ENCODE results near the gene TNFRSF13B. TPM values are rescaled to one million over a fixed set of nuclear protein-coding genes. Genes with fewer than 3 reads are reported as not detected.

The TNFRSF13B gene
- total RNA-seq, 2 donors from 2014 or later: 0.97 to 1.6 TPM

DNA sequence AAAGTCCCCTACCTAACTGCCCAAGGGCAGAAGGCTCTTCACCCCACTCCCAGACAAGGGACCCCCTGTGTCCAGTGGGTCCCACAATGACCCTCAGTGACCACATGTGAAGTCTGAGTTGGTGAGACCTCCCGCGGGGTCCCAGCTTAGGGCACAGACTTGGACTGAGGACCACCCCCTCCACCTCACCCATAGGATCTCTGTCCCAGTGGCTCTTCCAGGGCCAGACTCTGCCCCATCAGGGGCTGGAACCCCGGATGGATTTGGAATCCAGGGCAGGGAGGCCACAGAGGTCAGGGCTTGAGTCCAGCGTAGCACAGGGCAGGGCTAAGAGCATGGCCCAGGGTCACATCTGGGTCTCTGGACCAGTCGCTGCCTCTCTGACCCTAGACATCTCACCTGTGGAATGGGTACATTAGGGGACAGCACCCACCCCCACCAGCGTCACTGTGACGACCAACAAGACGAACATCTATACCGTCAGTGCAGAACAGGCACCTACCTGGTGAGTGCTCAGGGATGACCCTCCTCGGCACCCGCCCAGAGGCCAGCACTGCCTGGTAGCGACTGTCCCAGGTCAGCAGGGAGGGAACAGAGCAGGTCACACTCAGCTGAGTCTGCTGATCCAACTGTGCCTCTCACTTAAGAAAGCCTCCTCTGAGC is 37.7 kb downstream of the TNFRSF13B start:
- WGBS, 2 experiments (ENCODE audit: insufficient coverage in 1 of 2, insufficient read length in 1 of 2): 92 to 95% methylated on average over 7 to 12 of the region's 12 CpGs
- H3K9me3 Mint-ChIP-seq: no peaks in the 10 kb centered on the region
- H3K9ac ChIP-seq (ENCODE audit: extremely low read depth, low read length, poor library complexity, severe bottlenecking): no peak overlapping the region
- peaks cover 24% of the 10 kb centered on the region for H3K4me1 Mint-ChIP-seq
- H3K27ac Mint-ChIP-seq: no peak overlapping the region
- no peaks in the 10 kb centered on the region for H3K36me3 ChIP-seq (ENCODE audit: control insufficient read depth, insufficient read depth, low read length)
- H3K27me3 ChIP-seq (ENCODE audit: control insufficient read depth, insufficient read depth, low read length, poor library complexity, severe bottlenecking): no peaks in the 10 kb centered on the region
- no peak overlapping the region for H3K4me3 ChIP-seq (ENCODE audit: low read length)
- no peak overlapping the region for H3K4me3 Mint-ChIP-seq
- peak; percentile 41 for DNase-seq
- no peaks in the 10 kb centered on the region for H3K9me3 ChIP-seq (ENCODE audit: control insufficient read depth, low read length)
- no peak overlapping the region for H3K27ac ChIP-seq (ENCODE audit: low read depth, low read length)
- H3K36me3 Mint-ChIP-seq (ENCODE audit: low read depth): no peaks in the 10 kb centered on the region
- TF ChIP-seq, protein P1, sequence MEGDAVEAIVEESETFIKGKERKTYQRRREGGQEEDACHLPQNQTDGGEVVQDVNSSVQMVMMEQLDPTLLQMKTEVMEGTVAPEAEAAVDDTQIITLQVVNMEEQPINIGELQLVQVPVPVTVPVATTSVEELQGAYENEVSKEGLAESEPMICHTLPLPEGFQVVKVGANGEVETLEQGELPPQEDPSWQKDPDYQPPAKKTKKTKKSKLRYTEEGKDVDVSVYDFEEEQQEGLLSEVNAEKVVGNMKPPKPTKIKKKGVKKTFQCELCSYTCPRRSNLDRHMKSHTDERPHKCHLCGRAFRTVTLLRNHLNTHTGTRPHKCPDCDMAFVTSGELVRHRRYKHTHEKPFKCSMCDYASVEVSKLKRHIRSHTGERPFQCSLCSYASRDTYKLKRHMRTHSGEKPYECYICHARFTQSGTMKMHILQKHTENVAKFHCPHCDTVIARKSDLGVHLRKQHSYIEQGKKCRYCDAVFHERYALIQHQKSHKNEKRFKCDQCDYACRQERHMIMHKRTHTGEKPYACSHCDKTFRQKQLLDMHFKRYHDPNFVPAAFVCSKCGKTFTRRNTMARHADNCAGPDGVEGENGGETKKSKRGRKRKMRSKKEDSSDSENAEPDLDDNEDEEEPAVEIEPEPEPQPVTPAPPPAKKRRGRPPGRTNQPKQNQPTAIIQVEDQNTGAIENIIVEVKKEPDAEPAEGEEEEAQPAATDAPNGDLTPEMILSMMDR (conservative IDR thresholded peaks at IDR 0.05): no peak
- H3K27me3 Mint-ChIP-seq (ENCODE audit: insufficient read depth): no peaks in the 10 kb centered on the region
- H3K4me1 ChIP-seq (ENCODE audit: control insufficient read depth, insufficient read depth, low read length): peaks cover 3% of the 10 kb centered on the region

DNA sequence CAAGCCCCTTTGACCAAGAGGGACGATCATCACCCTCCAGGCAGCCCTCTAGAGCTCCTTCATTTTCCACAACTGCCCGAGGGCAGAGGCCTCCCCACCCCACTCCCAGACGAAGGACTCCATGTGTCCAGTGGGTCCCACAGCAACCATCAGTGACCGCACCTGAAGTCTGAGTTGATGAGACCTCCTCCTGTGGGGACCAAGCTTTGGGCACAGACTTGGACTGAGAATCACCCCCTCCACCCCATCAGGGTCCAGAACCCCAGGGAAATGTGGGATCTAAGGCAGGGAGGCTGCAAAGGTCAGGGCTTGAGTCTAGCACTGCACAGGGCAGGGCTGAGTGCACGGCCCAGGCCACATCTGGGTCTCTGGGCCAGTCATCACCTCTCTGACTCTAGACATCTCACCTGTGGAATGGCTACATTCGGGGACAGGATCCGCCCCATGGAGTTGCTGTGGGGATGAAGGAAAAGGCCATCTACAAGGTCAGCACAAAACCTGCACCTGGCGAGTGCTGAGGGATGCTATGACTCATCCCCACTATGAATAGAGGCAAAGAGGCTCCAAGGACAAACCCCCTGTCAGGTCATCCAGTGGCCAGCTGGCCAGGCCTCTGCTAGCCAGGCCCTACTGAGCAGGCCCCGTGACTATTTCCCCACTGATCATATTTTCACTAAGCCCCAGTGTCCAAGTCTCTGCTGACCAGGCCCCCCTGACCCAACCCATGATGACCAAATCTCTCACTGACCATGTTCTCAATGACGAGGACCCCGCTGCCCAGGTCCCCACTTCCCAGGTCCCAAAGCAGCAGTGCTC is 38.4 kb downstream of the TNFRSF13B start:
- Histone ChIP-seq H3K9me3 (ENCODE audit: control insufficient read depth, low read length) (no peaks in the 10 kb centered on the region), H3K27ac (ENCODE audit: low read depth, low read length) (no peak overlapping the region), H3K4me3 (ENCODE audit: low read length) (no peak overlapping the region), H3K9ac (ENCODE audit: extremely low read depth, low read length, poor library complexity, severe bottlenecking) (no peak overlapping the region), H3K4me1 (ENCODE audit: control insufficient read depth, insufficient read depth, low read length) (peaks cover under 1% of the 10 kb centered on the region), H3K36me3 (ENCODE audit: control insufficient read depth, insufficient read depth, low read length) (no peaks in the 10 kb centered on the region), H3K27me3 (ENCODE audit: control insufficient read depth, insufficient read depth, low read length, poor library complexity, severe bottlenecking) (no peaks in the 10 kb centered on the region)
- DNase-seq: peak; percentile 47
- no peak overlapping the region for H3K27ac Mint-ChIP-seq
- no peak overlapping the region for H3K4me3 Mint-ChIP-seq
- H3K4me1 Mint-ChIP-seq: peaks cover 17% of the 10 kb centered on the region
- TF ChIP-seq, protein P1 (conservative IDR thresholded peaks at IDR 0.05): no peak
- no peaks in the 10 kb centered on the region for H3K9me3 Mint-ChIP-seq
- 83 to 89% methylated on average over 6 to 11 of the region's 11 CpGs for WGBS, 2 experiments (ENCODE audit: insufficient coverage in 1 of 2, insufficient read length in 1 of 2)
- no peaks in the 10 kb centered on the region for H3K27me3 Mint-ChIP-seq (ENCODE audit: insufficient read depth)
- no peaks in the 10 kb centered on the region for H3K36me3 Mint-ChIP-seq (ENCODE audit: low read depth)

DNA sequence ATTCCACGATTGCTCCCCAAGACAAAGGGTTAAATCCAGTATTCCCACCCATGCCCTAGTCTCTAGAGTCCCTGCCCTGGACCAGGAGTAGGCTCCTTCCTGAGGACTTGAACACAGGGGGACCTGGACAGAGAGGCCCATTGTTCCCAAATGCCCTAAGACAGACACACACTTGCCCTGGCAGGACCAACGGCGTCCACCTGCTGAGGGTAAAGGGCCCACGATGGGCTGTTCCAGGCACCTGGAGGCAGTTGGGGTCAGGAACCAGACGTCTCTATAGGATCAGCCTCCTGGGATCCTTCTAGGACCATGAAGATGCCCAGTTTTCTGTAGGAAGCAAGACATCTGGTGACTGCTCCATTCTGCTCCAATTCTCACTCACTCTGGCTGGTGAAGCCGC is 39.3 kb downstream of the TNFRSF13B start:
- WGBS, 2 experiments (ENCODE audit: insufficient coverage in 1 of 2, insufficient read length in 1 of 2): 87 to 93% methylated on average over 3 to 6 of the region's 6 CpGs
- no peaks in the 10 kb centered on the region for H3K36me3 Mint-ChIP-seq (ENCODE audit: low read depth)
- H3K36me3 ChIP-seq (ENCODE audit: control insufficient read depth, insufficient read depth, low read length): no peaks in the 10 kb centered on the region
- no peaks in the 10 kb centered on the region for H3K27me3 Mint-ChIP-seq (ENCODE audit: insufficient read depth)
- no peak overlapping the region for H3K4me3 Mint-ChIP-seq
- no peaks in the 10 kb centered on the region for H3K9me3 ChIP-seq (ENCODE audit: control insufficient read depth, low read length)
- no peak overlapping the region for H3K27ac Mint-ChIP-seq
- no peaks in the 10 kb centered on the region for H3K4me1 ChIP-seq (ENCODE audit: control insufficient read depth, insufficient read depth, low read length)
- H3K9me3 Mint-ChIP-seq: no peaks in the 10 kb centered on the region
- H3K4me3 ChIP-seq (ENCODE audit: low read length): no peak overlapping the region
- H3K27ac ChIP-seq (ENCODE audit: low read depth, low read length): no peak overlapping the region
- TF ChIP-seq, protein P1 (conservative IDR thresholded peaks at IDR 0.05): no peak
- DNase-seq: no peak
- peaks cover 14% of the 10 kb centered on the region for H3K4me1 Mint-ChIP-seq
- no peak overlapping the region for H3K9ac ChIP-seq (ENCODE audit: extremely low read depth, low read length, poor library complexity, severe bottlenecking)
- H3K27me3 ChIP-seq (ENCODE audit: control insufficient read depth, insufficient read depth, low read length, poor library complexity, severe bottlenecking): no peaks in the 10 kb centered on the region

Data from endodermal cell (in vitro differentiated cells).